Measurements from ENCODE around the gene AP2A2.

AP2A2 gene

DNA sequence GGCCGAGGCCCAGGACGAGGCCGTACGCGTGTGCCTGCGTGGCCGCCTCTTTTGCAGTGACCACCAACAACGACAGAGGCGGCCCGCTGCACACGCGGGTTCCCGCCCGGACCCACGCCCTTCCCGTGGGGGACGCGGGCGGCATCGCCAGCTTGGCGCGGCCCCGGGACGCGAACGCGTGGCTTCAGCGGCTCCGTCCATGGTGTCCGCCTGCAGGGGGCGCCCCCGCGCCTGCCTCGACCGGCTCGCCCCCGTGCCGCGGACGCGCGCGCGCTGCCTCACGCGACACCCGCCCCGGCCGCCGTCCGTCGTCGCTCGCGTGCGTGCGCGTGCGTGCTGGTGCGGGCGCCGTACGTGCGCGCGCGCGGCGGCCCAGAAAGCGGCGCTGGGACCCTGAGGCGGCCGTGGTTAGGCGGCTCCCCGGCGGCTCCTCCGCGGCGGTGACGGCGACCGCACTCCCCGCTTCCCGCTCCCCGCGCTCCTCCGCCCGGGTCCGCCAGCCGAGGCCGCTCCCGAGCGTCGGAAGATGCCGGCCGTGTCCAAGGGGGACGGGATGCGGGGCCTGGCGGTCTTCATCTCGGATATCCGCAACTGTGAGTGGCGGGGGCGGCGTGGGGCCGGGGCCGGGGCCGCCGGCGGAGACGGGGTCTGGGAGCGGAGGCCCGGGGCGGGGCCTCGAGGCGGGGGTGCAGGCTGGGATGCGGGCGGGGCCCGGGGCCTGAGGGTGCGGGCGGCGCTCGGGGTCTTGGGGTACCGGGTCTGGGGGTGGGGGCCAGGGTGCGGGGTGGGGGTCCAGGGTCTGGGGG, at the start of gene AP2A2:
Gene AP2A2, plus strand, starts transcription at position 375 of the 806 bp plus-strand sequence. Its CDS starts 152 bp downstream, at position 527.
- peak; percentile 90 for DNase-seq

DNA sequence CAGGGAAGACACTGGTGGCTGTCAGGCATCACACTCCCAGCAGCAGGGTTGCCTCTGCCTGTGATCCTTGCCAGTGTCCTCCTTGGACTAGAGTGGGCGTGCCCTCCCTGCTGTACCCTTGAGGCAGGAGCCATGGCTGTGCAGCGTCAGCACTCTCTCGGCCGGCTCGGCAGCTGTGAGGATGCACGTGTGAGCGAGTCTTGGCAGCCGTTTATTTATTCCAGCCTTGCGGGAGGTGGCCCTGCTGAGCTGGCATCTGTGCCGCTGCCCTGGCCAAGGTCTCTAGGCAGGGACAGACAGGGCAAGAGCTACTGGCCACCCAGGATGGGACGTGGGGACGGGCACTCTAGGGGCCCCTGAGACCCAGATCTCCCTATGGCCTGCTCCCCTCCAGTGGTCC, 49.1 kb upstream of the AP2A2 start:
- DNase-seq = no peak

DNA sequence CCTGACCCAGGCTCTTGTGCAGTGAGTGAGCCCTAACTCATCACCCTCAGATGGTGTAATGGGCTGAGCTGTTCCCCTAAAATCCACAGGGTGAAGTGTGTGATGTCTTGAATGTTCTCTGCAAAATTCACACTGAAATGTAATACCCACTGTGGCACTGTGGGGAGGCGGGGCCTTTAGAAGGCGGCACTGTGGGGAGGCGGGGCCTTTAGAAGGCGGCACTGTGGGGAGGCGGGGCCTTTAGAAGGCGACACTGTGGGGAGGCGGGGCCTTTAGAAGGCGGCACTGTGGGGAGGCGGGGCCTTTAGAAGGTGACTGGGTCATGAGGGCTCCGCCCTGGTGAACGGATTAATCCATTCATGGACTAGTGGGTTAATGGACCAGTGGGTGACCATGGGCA, 48.1 kb upstream of the AP2A2 start:
- no peak for DNase-seq

DNA sequence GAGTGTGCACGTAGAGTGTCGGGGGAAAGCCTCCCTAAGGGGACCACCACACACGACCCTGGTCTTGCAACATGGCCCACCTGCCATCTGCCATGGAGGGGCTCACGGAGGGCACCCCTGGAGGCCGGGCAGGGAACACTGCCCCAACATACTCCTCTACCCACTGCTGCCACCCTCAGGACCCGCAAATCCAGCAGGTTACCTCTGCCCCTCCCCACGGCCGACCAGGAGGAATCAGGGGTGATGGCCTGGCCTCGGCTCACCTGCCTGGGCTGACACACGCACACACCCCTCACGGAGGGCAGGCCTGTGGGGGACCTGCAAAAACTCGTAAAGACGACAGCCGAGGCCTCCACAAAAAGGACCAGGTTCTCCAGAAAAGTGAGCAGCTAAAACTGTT, 45.2 kb upstream of the AP2A2 start:
- no peak for DNase-seq

DNA sequence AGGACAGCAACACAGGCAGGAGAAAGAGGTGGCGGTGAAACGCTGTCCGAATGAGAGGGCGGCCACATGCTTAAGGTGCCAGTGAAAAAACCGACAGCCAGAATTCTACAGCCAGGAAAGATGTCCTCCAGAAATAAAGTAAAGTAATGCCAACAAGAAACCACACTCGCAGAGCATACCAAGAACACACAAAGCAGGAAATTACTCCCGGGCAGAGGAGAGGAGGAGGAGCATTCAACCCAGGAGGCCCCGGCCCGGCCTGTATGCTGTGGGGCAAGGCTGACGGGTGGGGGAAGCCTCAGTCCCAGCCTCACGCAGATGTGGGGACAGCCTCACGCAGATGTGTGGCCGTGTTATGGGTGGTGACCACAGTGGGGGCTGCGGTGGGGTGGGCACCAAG, 43.1 kb upstream of the AP2A2 start:
- DNase-seq = no peak

DNA sequence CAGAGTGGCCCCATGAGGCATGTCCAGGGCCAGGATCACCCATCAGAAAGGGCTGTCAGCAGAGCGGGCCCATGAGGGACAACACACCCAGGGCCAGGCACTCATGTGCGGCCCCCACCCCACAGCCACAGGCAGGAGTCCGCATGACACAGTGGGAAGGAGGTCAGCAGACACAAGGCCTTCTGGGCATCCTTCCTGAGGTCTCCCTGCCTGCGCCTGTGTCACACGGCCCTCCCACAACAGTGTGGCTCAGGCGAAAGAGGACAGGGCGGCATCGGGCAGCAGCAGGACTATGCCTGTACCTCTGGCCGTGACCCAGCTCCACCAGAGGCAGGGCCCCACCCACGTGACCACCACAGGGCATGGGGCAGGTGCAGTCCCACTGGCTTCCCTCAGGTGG, 42.1 kb upstream of the AP2A2 start:
- DNase-seq = no peak

DNA sequence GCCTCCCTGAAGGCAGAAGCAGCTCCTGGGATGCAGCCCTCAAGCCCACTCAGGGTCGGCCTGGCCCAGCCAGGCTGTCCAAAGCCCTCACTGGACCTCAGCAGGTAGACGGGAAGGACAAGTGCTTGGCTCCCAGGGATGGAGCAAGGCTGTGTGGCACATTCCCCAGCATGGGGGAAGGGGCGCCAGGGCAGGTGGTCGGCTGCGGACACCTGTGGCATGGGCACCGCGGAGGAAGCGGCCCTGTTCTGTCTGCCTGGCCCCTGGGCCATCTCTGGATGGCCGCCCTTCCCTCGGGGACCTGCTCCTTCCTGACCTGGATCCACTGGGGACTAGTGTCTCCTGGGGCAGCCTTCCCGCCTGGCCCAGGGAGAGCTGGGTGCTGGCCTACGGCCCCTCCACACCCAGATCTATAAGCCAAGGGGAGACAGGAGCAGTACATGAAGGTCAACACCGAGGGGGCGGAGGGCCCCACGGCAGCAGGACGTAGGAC, 41.0 kb upstream of the AP2A2 start:
- no peak for DNase-seq

DNA sequence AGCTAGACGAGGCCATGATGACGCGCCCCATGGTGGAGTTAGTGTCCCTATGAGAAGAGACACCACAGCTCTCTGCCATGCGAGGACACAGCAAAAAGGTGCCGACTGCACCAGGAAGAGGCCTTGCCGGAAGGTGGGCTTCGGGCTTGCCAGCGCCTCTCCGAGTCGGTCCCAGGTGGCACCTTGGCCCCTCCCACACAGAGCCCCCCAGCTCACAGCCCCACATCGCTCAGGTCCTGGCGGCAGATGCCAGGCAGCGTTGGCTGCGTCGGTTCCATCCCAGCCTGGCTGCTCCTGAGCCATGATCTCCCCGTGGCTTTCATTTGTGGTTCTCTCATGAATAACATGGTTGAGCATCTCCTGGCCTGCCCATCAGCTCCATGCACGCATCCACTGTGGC, 39.1 kb upstream of the AP2A2 start:
- DNase-seq = no peak

DNA sequence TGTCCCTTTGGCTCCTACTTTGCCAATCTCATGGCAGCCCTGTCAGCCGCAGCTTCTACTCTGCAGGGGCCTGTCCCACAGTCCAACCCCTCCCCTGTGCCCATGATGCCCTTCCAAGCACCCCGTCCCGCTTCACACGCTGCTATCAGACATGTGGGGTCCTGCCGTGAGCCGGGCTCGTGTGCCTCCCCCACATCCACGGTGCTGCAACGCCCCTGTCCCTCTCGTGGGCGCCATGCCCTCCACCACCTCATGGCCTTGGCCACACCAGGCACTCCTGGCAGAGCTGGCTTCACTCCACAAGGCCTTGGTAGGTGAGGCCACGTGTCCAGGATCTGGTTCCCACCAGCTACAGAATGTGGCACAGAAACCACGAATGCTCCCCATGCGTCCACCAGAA, 38.1 kb upstream of the AP2A2 start:
- DNase-seq = no peak

DNA sequence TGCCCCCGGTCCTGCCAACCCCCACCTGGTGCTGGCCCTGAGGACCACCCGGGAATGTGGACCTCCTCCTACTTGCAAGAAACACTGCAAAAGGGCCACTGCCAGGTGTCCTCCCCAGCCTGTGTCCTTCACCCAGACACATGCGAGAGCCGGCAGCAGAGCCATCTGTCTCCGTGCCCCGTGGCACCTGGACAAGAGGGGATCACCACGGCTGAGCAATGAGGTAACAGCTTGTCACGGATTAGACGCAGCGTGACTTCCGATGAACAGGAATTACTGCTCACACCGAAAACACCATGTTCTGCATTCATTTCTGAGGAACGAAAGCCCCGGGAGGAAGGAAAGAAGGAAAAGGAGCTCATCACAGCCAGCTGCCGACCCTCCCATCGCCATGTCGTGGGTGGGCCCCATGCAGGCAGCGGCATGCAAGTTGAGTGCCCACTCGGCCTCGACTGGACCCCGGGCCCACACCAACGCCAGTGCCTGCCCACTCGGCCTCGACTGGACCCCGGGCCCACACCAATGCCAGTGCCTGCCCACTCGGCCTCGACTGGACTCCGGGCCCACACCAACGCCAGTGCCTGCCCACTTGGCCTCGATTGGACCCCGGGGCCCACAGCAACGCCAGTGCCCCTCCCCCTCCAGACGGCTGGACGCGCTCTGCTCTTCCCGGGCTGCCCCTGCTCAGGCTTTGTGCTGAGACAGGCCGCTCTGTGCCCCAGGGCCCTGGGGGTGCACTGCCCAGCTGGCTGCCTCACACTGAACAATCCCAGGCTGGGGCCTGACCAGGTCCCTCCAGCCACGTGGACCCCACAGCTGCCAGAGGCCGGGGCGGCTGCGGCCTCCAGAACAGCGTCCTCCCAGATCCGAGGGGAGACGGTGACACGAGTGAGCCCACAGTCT, 37.1 kb upstream of the AP2A2 start:
- no peak for DNase-seq

DNA sequence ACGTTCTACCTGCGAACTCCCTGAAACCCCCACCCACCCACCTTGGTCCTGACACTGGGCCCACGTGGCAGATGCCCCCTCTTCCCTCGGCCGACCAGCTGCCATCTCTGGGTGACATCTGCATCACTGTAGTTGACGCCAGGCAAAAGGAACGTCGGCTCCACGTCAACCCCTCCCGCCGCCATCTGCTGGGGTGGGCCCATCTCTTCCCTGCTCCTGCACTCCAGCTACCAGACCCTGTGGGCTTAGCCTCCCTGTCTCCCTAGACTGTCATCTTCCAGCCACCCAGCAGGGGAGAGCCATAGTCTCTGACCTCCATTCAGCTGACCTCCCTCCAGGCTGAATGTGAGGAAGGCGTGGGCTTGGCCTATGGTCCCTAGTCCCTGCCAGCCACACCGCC, 36.4 kb upstream of the AP2A2 start:
- no peak for DNase-seq

DNA sequence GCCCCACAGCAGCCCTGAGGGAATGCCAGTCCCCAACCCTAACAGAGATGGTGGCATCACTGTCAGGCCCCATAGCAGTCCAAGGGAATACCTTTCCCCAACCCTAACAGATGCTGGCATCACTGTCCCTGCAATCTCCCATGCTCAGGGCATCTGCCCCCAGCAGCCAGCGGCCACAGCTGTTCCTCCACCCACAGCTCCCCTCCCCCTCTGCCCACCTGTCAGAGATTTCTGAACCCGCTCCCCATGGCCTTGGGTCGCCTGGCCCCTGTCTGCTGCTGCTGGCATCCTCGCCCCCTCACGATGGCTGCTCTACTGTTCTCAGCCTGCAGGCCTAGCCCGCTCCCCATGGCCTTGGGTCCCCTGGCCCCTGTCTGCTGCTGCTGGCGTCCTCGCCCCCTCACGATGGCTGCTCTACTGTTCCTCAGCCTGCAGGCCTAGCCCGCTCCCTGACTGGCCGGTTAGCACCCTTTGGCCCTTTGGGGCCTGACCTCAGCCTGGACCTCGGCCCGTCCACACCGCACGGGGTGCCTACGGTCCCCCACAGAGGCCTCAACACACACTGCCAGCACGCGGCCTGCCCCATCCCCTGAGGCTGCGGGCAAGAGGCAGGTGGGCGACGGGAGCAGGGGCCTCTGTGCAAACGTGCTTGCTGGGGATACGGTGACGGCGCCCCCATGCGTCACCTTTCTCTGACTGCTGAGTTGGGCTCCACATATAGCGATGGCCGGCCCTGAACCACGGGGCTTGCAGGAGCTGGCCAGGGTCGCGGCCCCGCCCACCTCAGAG, 35.8 kb upstream of the AP2A2 start:
- no peak for DNase-seq

DNA sequence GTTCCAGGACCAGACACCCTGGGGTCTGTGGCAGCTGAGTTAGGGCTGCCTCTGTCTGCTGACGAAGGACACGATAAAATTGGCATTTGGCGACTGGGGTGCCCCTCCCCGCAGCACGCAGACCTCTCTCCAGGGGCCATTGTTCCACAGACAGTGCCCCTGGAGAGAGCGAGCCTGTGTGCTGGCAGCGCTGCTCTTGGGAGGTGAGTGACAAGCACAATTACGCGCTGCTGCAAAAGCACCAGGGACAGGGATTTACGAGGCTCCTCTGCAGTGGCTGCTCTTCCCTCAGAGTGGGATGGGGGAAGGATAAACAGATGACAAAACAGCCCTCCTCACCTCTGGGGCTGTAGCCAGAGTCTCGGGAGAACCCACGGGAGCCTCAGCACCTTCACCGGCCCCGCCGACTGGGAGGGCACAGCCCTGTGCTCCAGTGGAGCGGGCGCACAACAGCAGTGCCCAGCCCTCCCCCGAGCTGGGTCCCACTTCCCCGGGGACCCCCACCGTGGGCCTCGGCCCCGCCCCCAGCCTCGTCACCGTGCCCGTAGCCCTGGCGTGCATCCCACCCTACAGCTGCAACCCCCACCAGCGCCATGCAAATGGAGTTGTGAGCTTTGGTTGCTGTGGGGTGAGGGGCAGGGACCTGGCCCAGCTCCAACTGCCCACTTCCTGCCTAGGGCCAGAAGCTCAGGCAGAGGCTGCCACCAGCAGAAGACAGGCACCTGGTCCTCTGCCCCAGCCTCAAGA, 34.7 kb upstream of the AP2A2 start:
- no peak for DNase-seq

DNA sequence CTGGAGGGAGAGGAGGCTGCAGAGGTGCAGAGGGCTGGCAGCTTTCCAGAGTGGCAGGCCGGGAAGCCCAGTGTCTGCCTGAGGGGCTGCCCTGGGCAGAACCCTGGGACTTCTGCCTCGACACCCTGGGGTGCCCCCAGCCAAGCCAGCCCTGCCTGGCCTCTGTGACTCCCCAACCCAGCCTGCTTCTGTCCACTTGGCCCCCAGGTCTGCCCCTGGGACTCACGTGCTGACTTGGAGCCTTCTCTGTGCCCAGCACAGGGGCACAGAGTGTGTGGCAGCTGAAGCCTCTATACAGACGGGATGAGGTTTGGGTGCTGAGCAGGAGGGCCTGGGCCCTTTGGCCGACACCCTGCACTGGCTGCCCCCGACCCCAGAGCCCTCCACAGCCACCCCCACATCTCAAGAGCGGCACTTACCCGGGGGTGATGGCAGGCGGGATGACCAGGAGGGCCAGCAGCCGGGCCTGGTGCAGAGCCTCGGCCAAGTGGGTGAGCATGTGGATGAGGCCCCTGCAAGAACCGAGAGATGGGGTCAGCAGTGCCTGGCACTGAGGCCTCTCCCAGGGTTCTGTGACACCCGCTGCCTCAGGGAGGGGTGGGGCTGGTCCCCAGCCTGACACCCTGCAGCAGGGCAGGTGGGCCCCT, 32.5 kb upstream of the AP2A2 start:
- no peak for DNase-seq

DNA sequence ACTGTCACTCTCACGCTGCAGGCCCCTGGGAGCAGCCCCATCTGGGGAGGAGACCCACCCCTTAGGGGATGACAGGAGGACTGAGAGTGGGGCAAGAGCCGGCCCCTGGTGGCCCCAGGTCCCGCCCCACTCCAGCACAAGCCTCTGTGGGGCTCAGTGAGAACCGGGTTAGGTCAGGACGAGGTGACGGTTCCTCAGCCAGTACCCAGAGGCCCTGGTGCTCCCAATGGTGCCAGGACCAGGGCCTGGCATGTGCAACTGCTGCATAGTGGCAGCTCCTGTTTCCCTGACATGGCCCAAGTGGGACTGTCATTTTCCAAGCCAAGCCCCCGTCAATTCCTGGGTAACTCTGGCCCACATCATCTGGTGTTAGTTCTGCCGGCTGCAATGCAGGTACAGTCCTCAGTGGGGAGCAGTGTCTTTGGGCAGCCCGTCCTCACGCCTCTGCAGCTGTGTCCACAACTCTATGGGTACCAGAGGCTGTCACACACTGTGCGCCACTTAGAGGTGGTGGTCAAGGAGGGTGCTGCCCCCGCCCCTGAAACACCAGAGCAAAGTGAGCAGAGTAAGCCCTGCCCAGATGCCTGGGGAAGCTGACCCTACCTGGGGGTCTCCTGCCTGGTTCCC, 31.0 kb upstream of the AP2A2 start:
- DNase-seq = no peak

DNA sequence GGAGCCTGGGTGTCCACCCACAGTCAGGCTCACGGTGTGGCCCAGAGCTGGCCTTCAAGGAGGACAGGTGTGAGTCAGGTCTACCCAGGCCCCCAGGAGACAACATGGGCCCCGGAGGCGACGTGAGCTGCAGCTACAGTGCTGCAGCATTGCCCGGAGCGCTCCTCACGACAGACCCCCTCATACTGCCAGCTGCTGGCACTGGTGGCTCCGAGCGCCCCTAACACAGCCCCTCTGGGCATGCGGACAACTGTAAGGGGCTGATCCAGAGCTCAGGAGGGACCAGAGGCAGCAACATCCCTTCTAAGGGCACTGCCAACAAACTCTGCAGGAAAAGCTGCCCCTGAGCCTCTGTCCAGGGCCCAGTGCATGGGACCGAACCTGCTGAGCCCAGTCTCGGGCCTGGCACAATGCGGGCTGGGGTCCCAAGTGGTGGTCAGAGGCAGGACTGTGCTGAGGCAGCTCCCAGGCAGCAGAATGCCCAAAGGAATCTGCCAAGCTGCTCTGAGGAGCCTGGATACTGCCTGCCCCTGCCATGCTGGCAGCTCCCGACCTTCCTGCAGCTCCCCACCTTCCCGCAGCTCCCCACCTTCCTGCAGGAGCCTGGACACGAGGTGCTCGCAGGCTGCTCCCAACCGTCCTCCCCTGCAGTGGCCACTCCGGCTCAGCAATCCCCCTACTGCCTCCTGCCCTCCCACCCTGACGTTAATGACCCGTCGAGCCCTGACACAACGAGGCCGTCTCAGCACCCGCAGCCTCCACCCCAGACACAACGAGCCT, 30.1 kb upstream of the AP2A2 start:
- no peak for DNase-seq

DNA sequence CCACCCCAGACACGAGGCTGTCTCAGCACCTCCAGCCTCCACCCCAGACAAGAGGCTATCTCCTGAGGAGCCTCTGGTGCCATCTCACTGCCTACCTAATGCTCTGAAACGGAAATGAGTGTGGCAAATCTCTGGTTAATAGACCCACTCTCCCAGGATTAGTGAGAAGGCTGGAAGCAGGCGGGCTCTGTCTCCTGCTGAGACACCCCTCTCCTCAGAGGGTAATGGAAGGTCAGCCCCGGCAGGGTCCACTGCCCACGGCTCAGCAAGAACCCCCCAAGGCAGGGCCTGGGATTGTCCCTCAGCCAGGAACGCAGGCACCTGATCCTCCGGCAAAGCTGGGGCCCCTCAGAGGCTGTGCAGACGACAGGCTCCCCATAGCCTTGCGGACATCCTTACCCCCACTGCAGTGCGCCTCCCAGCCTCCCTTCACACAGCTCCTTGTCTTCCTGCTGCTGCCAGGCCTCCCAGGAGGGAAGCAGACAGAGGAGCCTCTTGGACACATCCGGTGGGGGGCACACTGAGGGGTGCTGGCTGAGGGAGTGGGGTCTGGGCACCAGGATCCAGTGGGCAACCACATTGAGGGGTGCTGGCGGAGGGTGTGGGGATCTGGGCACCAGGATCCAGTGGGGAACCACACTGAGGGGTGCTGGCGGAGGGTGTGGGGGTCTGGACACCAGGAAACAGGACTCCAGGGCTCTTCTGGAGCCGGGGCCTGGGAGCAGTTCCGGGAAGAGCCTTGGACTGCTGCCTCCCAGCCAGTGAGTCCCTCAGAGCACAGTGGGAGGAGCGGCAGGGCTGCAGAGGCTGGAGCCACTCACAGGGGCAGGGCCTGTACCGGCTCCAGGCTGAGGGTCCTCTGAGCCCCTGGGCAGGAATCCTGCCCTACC, 28.2 kb upstream of the AP2A2 start:
- DNase-seq = no peak

DNA sequence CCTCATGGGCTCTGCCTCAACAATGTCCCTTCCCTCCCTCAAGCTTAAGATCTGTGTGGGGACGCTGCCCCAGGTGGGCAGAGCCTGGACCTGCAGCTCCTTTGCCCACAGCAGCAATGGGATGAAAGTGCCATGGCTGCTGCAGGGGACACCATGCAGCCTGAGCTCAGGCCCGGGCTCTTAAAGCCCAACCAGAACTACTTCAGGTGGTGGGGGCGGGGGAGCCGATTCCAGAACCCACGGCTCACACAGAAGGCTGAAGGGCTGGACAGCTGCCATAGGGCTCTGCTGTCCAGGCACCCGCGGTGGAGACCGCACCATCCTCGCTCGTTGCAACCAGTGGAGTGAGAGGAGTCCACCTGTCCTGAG, 27.5 kb upstream of the AP2A2 start:
- no peak for DNase-seq

DNA sequence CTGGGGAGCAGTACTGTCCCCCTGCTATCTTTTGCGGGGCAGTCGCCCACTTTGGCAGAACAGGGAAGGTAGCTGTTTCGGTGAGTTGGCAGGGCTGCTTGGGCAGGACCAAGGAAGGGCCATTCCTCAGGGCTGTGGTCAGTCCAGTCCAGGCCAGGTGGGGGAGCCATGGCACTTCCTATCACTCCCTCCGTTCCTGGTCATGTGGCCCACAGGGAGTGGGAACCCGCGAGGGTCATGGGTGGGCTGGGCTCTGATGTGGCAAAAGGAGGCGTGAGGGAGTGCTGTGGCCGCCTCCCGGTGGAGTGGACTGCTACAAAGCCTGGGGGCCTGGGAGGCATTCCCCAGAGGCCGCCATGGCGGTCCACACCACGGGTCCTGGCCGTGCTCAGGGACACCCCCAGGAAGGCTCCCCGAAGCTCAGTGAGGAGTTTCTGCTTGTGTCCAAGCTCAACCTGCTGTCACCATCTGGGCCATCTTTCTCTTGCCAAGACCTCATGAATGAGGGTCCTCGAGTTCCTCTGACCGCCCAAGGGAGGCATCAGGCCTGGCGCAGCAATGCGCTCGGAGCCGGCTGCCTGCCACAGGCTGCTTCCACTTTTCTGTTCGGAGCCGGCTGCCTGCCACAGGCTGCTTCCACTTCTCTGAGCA, 27.0 kb upstream of the AP2A2 start:
- no peak for DNase-seq

All from activated gamma-delta T cell treated with Interleukin-2 at 50 U/mL for 16 hours (primary cell).